DMS53 treated with DMSO at 0.1 percent for 48 hours (cell line): ENCODE data around the gene HOXA5.
A peak's percentile ranks its signal among the peaks of the same experiment; 100 is the strongest.

Experiments used
- DNase-seq: peaks from one replicate; lab custom pipeline; 2025; ENCODE audit not compliant: unreplicated experiment; lab: John Stamatoyannopoulos, UW

HOXA5 gene

GRCh38 chr7:27109466-27110185, 33.9 kb downstream of the HOXA5 start:
- DNase-seq: no peak

DNA sequence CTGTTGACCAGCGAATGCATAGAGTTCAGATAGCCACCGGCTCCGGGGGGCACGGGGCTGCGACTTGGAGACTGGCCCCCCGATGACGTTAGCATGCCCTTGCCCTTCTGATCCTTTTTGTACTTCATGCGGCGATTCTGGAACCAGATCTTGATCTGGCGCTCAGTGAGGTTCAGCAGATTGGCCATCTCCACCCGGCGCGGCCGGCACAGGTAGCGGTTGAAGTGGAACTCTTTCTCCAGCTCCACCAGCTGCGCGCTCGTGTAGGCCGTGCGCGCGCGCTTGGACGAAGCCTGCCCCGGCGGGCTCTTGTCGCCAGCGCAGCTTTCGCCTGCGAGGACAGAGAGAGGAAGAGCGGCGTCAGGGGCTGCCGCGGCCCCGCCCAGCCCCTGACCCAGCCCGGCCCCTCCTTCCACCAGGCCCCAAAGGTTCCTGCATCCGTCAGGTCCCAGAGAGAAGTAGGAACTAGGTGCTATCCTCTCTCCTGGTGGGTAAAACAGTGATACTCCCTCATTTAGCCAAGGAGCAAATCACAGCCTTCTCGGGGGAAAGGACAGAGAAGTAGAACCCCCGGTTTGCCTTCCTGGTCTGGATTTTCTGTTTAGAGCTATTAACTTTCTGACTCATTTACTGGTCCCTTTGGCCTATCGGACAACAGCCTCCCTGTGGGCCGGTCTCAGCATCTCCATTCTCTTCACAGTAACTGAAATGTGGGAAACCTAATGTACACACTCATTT, 34.9 kb downstream of the HOXA5 start:
- DNase-seq: peak; percentile 12

GRCh38 chr7:27107391-27108381, 35.8 kb downstream of the HOXA5 start:
- no peak for DNase-seq

DNA sequence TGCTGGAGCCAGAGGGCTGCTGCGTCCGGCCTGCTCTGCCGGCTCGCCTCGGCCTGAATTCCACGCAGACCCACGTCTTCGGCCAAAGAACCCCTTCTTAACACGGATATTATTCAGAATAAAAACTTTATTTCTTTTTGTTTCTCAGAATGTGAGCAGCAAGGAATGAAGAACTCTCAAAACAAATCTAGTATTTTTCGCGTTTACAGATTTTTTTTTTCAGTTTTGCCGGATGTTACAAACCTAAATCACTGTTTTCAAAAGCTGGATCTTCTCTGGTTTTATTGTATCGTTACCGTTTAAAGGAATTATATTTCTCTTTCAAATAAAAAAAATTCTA, 36.6 kb downstream of the HOXA5 start:
- no peak for DNase-seq

DNA sequence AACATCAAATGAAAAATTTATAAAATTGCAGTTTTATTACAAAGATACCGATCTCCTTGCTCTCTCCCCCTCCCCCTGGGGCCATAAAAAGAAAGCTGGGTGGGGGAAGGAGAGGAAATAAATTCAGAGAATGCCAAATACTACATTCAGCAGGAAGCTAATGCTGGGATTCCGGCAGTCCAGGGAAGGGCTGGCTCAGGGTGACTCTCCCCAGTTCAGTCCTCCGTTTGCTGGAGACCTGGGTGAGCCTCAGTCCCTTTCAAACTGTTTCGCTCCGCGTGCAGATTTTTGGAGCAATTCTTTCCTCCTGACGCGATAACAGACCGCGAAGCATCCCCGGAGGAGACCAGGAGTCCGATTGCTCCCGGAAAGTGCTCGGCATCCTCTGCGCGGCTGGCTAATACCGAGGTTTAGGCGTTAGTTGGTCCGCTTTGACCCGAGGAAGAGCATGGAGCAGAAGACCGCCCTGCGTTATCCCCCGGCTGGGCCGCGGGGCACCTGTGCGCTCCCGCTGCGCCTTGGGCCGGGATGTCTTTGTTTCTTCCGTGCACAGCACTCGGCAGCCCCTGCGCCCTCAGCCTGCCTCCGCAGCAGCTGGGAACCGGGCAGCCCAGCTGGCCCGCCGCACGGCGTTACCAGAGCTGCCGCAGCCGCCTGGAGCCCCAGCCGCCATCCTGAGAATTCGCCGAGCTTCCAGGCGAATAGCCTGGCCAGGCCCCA, 37.1 kb downstream of the HOXA5 start:
- DNase-seq: peak; percentile 56

GRCh38 chr7:27105301-27106031, 38.0 kb downstream of the HOXA5 start:
- DNase-seq: no peak

DNA sequence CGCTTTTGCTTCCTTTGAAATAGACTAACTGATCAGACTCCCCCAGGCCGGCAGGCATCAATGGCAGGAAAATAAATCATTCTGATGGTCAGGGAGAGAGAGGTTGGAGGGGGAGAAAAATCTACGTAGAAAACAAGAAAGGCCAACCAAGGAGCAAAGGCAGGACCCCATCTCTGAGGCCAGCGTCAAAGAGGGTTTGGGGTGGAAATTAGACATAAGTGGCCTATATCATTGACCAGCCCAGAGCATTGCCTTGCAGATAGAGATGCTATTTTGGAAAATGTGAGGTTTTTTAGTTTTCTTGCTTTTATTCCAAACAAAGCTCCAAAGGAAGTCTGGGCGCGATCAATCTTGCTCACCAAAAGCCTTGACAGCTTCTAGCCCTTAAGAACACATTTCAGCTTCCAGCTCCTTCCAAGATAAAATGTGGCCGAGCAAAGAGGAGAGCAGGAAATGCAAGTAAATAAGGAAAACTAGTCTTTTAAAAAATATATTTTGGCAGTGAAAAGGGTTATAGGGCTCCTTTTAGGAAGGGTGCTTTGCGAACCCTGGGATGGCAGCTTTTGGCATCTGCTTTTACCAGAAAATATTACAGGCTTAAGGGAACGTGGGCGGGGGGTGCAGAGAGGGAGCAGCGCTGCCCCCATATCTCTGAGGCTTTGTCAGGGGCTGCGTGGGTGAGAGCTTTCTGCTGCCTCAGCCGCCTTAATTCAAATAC, 39.0 kb downstream of the HOXA5 start:
- no peak for DNase-seq

GRCh38 chr7:27103489-27104226, 39.8 kb downstream of the HOXA5 start:
- no peak for DNase-seq

- no peak for DNase-seq
Measured at GRCh38 chr7:27102581-27103442, 40.7 kb downstream of the HOXA5 start, which contains the start of gene HOXA2. Gene HOXA2 (minus strand): TSS chr7:27102683. CDS start chr7:27102500, 183 bp downstream.

DNA sequence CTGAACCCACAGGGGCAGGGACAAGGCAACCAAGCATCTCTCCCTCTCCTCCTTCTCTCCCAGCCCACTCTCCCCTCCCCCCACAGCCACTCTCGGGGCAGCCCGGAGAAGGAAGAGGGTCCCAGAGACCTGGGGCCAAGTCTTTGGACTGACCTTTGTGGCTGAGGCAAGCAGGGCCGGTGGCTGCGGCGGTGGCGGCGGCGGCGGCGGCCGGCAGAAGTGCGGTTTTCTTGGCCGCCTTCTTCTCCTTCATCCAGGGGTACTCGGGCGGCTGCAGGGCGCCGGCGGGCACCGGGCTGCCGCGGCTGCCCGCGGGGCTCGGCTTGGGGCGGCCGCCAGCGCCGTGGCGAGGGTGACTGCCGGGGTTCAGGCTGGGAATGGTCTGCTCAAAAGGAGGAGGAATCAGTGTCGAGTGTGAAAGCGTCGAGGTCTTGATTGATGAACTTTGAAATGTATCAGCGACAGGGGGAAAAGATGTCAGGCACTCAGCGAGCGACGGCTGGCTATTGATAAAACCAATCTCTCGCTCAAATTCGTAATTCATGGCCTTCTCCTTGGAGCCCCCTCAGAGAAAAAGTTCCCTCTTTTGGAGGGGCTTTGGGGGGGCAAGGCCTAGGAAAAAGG, 41.4 kb downstream of the HOXA5 start:
- no peak for DNase-seq

- DNase-seq: no peak
Measured at GRCh38 chr7:27101171-27101956, 42.1 kb downstream of the HOXA5 start.

GRCh38 chr7:27100694-27101170, 42.7 kb downstream of the HOXA5 start:
- DNase-seq: no peak

GRCh38 chr7:27099453-27100370, 43.8 kb downstream of the HOXA5 start:
- DNase-seq: no peak

DNA sequence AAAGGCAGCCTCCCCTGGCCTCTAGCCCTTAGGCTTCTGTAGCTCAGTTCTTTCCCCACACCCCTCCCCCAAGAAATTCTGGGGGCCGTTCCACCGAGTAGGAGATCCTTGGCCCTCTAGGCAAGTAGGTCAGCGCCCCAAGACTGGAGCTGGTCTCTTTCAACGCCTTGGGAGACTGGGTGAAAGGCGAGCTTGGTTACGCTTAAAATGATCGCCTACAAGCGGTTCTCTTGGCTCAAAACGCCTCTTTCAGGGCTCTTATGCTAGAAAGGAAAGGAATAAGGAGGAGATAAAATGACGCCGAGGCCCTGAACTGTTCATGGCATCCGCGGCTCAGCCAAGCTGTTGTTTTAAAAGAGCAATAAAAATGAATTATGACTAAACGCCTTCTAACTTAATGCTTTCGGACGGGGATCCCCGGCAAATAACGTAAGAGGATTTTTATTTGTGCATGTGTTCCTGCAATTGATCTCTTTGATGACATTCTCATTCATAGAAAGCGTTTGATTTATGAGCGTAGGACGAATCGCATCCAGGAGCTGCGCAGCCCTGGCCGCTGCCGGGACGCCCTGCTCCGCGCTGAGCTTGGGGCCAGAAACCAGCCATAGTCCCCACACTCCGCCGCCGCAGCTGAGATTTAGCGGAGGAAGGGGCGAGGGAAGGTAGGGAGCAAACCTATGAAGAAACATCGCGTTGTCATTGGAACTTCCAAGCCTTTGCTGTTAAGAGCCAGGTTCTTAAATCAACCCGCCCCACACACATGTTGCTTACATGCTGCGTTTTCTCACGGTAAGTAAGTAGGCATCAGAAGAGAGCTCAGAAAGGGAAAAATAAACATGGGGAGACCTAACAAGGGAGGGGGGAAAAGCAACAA, 44.7 kb downstream of the HOXA5 start:
- DNase-seq: no peak
